Activated CD4-positive, alpha-beta T cell treated with anti-CD3 and anti-CD28 coated beads for 36 hours (primary cell): ENCODE measurements around the gene KCNJ14. TPM values are rescaled to one million over a fixed set of nuclear protein-coding genes. Genes with fewer than 3 reads are reported as not detected.
A peak's percentile ranks its signal among the peaks of the same experiment; 100 is the strongest.

Experiments used
- ATAC-seq: fragments of 200-7000 bp; cut with Tn5 transposase; one replicate; pipeline ENCODE4 v1.10.0; 2021; ENCODE audit warnings: mild to moderate bottlenecking, moderate library complexity
- CTCF ChIA-PET: fragments of 350-600 bp; sonication (Branson Sonifier 250); formaldehyde crosslinking; loops from one replicate; lab custom pipeline; 2021; ENCODE audit warnings: antibody characterized with exemption; lab: Charles Lee
- POLR2A ChIA-PET: fragments of 350-600 bp; sonication (Branson Sonifier 250); formaldehyde crosslinking; loops from one replicate; lab custom pipeline; 2021; ENCODE audit warnings: antibody characterized with exemption, inconsistent platforms; lab: Charles Lee
- DNase-seq: peaks from one replicate; pipeline ENCODE4 v3.0.0-alpha.2; 2020
- H3K27ac Mint-ChIP-seq: one replicate; pipeline ENCODE4 v1.8.0; 2021; ENCODE audit warnings: mixed read lengths
- H3K27me3 Mint-ChIP-seq: one replicate; pipeline ENCODE4 v1.8.0; 2021; ENCODE audit warnings: mixed read lengths
- H3K36me3 Mint-ChIP-seq: one replicate; pipeline ENCODE4 v1.8.0; 2021; ENCODE audit warnings: low read depth, mixed read lengths
- H3K4me1 Mint-ChIP-seq: one replicate; pipeline ENCODE4 v1.8.0; 2021; ENCODE audit warnings: mixed read lengths
- H3K4me3 Mint-ChIP-seq: one replicate; pipeline ENCODE4 v1.8.0; 2021; ENCODE audit warnings: mild to moderate bottlenecking, moderate library complexity, mixed read lengths
- H3K9me3 Mint-ChIP-seq: one replicate; pipeline ENCODE4 v1.8.0; 2021; ENCODE audit warnings: low read depth, mixed read lengths
- intact Hi-C, 2 experiments: fragments of 100-400 bp; cut with DNase I in 1 of 2; cut with micrococcal nuclease in 1 of 2; formaldehyde crosslinking; loops; one replicate each; pipeline versions ENCODE4 v1.14.2 to v1.15.1; 2022 to 2024; cut with DNase I, micrococcal nuclease
- total RNA-seq, 2 experiments: library from RNA; stranded (reverse); gene quantifications; one replicate each; pipeline ENCODE4 v1.2.3, GENCODE V29; 2021

Gene KCNJ14
- total RNA-seq, 2 experiments from 2014 or later = 0.86 to 1.1 TPM

DNA sequence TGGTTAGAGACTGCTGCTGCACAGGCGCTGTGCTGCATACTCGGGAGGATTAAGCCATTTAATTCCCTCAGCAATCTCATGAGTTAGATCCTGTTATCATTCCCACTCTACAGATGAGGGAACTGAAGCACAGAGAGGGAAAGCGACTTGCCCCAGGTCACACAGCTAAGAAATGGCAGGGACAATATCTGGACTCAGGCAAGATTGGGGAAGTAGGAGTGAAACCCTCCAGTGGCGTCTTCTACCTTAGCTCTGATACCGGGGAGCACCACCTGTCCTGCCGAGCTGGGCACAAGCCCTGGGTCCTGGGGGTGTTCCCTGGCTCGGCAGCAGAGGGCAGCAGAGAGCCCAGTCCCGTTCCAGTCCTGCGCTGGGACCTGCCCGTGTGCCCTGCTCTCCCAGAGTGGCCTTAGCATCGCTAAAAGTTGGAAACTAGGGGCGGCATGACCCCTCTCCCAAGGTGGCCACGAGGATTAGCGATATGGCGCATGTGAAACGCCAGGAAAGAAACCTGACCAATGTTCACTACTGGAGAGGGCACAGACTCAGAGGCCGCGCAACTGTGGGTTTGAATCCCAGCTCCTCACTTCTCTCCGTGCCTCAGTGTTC, 34.3 kb downstream of the KCNJ14 start:
- intact Hi-C loops = loop anchor here (1.0 to 10.0 kb wide), 5 partner anchors 95 to 1217 kb away; partner anchors contain the start of genes FTL (in 1 of the 2), GRIN2D (in 1 of the 2), INAFM1 (in 1 of the 2) and KDELR1 (in 1 of the 2)
- Mint-ChIP-seq H3K36me3 (no peaks in the 10 kb centered on the region), H3K27me3 (peaks cover 23% of the 10 kb centered on the region), H3K27ac (no peak overlapping the region), H3K9me3 (no peaks in the 10 kb centered on the region), H3K4me3 (no peak overlapping the region), H3K4me1 (peaks cover 27% of the 10 kb centered on the region)
- ChIA-PET CTCF (interaction anchor here (0.5 to 2.6 kb wide), 31 partner anchors 8 to 1184 kb away, joined by 3 to 40 read pairs (median 4); partner anchors contain the start of genes GRWD1, KDELR1, LMTK3 and SYNGR4), POLR2A (interaction anchor here (0.6 to 1.3 kb wide), 3 partner anchors 16 to 159 kb away, joined by 3 to 4 read pairs (median 3); no protein-coding TSS in a partner anchor)
- ATAC-seq (peak; percentile 31), DNase-seq (peak; percentile 90)

GRCh38 chr19:48490981-48491792, 35.8 kb downstream of the KCNJ14 start:
- CTCF ChIA-PET = interaction anchor here (0.6 to 2.6 kb wide), 6 partner anchors 10 to 176 kb away, joined by 3 to 40 read pairs (median 10); partner anchors contain the start of gene KDELR1
- intact Hi-C loops = loop anchor here (1.0 to 10.0 kb wide), 6 partner anchors 93 to 1219 kb away; partner anchors contain the start of genes FTL (in 1 of the 2), GRIN2D (in 1 of the 2), INAFM1 (in 1 of the 2) and KDELR1 (in 1 of the 2)
- H3K4me3 Mint-ChIP-seq = peak overlapping the region; percentile 29
- DNase-seq = peak; percentile 77
- H3K27me3 Mint-ChIP-seq = peaks cover 31% of the 10 kb centered on the region
- H3K4me1 Mint-ChIP-seq = peaks cover 27% of the 10 kb centered on the region
- no peak overlapping the region for H3K27ac Mint-ChIP-seq
- ATAC-seq = no peak
- no peaks in the 10 kb centered on the region for H3K9me3 Mint-ChIP-seq
- POLR2A ChIA-PET = no interaction called here
- H3K36me3 Mint-ChIP-seq = no peaks in the 10 kb centered on the region

DNA sequence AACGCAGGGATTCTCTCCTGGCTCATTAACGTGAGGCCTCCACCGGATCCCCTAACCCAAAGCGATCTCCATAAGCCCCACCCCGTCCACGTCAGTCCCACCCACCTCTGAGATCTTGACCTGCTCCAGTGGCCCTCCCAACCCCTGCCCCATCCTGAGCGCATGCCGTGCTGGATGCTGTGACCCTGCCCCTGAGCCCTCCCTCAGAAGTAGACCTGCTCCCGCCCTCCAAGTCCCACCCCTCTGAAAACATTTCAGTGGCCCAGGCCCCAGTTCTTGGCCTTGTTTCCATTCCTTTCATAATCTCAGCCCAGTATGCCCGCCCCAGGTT, 36.4 kb downstream of the KCNJ14 start:
- Mint-ChIP-seq H3K36me3 (no peaks in the 10 kb centered on the region), H3K4me3 (peak overlapping the region; percentile 29), H3K27me3 (peaks cover 31% of the 10 kb centered on the region), H3K9me3 (no peaks in the 10 kb centered on the region), H3K27ac (no peak overlapping the region), H3K4me1 (peaks cover 27% of the 10 kb centered on the region)
- no peak for ATAC-seq
- ChIA-PET CTCF (interaction anchor here (0.6 kb wide), 1 partner anchor 17 kb away, joined by 5 read pairs; no protein-coding TSS in a partner anchor), POLR2A (no interaction called here)
- intact Hi-C loops = loop anchor here (1.0 to 10.0 kb wide), 7 partner anchors 23 to 1219 kb away; partner anchors contain the start of genes CYTH2 (in 1 of the 2), FTL (in 1 of the 2), GRIN2D (in 1 of the 2) and INAFM1 (in 1 of the 2)
- DNase-seq = no peak

GRCh38 chr19:48492925-48493717, 37.7 kb downstream of the KCNJ14 start:
- H3K27ac Mint-ChIP-seq = peak overlapping the region; percentile 42

DNA sequence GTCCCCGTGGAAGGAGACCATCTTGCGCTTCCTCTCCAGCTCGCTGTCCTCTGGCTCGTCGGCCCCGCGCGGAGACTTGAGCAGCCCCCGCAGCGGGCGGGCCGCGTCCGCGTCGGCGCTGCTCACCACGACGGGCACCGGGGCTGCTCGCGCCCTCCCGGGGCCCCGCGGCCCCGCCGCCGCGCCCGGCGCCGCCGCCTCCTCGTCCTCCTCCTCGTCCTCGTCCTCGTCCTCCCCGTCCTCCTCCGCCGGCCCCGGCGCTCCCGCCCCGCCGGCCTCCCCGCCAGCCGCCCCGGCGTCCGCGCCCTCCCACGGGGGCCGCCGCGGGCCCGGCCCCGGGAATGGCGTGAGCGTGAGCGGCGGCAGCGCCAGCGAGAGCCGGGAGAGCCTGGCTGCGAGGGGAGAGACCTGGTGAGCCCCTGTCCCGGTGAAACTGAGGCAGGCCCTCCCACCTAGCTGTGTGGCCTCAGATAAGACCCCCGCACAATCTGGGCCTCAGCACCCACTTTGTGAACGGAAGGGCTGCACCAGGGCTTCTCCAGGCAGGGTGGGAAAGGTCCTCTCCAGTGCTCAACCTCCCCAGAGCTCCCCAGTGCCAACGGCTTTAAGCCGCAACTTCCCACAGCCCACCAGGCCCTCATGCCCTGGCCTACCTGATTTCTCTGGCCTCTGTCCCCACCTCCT, 38.5 kb downstream of the KCNJ14 start:
- Mint-ChIP-seq H3K4me1 (peaks cover 30% of the 10 kb centered on the region), H3K27ac (no peak overlapping the region), H3K4me3 (peak overlapping the region; percentile 69), H3K36me3 (no peaks in the 10 kb centered on the region), H3K9me3 (no peaks in the 10 kb centered on the region), H3K27me3 (peaks cover 40% of the 10 kb centered on the region)
- ChIA-PET CTCF (interaction anchor here (0.6 to 2.4 kb wide), 7 partner anchors 12 to 616 kb away, joined by 3 to 11 read pairs (median 3); partner anchors contain the start of genes KDELR1 and RUVBL2), POLR2A (interaction anchor here (0.5 to 1.5 kb wide), 6 partner anchors 12 to 780 kb away, joined by 3 to 10 read pairs (median 4); partner anchors contain the start of genes RPL18 and SPHK2)
- ATAC-seq (peak; percentile 1), DNase-seq (no peak)
- intact Hi-C loops = loop anchor here (1.0 to 10.0 kb wide), 17 partner anchors 7 to 1222 kb away; partner anchors contain the start of genes CYTH2 (in 2 of the 2), DBP (in 1 of the 2), FTL (in 1 of the 2) and GRIN2D (in 1 of the 2)

More at GRCh38 chr19:48492925-48493717, 37.7 kb downstream of the KCNJ14 start:
- H3K9me3 Mint-ChIP-seq = no peaks in the 10 kb centered on the region
- H3K4me3 Mint-ChIP-seq = peak overlapping the region; percentile 68
- H3K36me3 Mint-ChIP-seq = no peaks in the 10 kb centered on the region
- ChIA-PET CTCF (interaction anchor here (0.6 to 2.4 kb wide), 10 partner anchors 13 to 615 kb away, joined by 3 to 11 read pairs (median 3); partner anchors contain the start of genes KDELR1 and RUVBL2), POLR2A (interaction anchor here (0.5 to 1.5 kb wide), 8 partner anchors 12 to 781 kb away, joined by 3 to 10 read pairs (median 4); partner anchors contain the start of genes RPL18, SPHK2, SYNGR4 and TMEM143)
- ATAC-seq (peak; percentile 81), DNase-seq (peak; percentile 98)
- H3K4me1 Mint-ChIP-seq = peaks cover 30% of the 10 kb centered on the region
- intact Hi-C loops = loop anchor here (1.0 to 10.0 kb wide), 17 partner anchors 8 to 1221 kb away; partner anchors contain the start of genes CYTH2 (in 2 of the 2), DBP (in 1 of the 2), FTL (in 1 of the 2) and GRIN2D (in 1 of the 2)
- peaks cover 39% of the 10 kb centered on the region for H3K27me3 Mint-ChIP-seq

- Mint-ChIP-seq H3K9me3 (no peaks in the 10 kb centered on the region), H3K4me1 (peaks cover 29% of the 10 kb centered on the region), H3K4me3 (peak overlapping the region; percentile 5), H3K27ac (no peak overlapping the region), H3K36me3 (peaks cover 1% of the 10 kb centered on the region), H3K27me3 (peaks cover 45% of the 10 kb centered on the region)
- intact Hi-C loops = loop anchor here in 1 of 2 experiments (10.0 kb wide), 2 partner anchors 101 to 469 kb away; partner anchors contain the start of genes FTL, GRIN2D and KDELR1
- ATAC-seq (no peak), DNase-seq (no peak)
- CTCF ChIA-PET = interaction anchor here (0.7 to 0.9 kb wide), 3 partner anchors 10 to 28 kb away, joined by 3 read pairs; no protein-coding TSS in a partner anchor
- POLR2A ChIA-PET = no interaction called here
These were observed 40.0 kb downstream of the KCNJ14 start for GRCh38 chr19:48495396-48495795.

- CTCF ChIA-PET = no interaction called here
- ATAC-seq = no peak
These were observed 41.8 kb downstream of the KCNJ14 start for GRCh38 chr19:48496959-48497727.

GRCh38 chr19:48497728-48498594, 42.6 kb downstream of the KCNJ14 start:
- ChIA-PET CTCF (no interaction called here), POLR2A (no interaction called here)
- peaks cover 30% of the 10 kb centered on the region for H3K27me3 Mint-ChIP-seq
- no peak overlapping the region for H3K4me3 Mint-ChIP-seq
- DNase-seq (no peak), ATAC-seq (no peak)
- no peak overlapping the region for H3K27ac Mint-ChIP-seq
- no peaks in the 10 kb centered on the region for H3K9me3 Mint-ChIP-seq
- intact Hi-C loops = loop anchor here in 1 of 2 experiments (10.0 kb wide), 2 partner anchors 103 to 467 kb away; partner anchors contain the start of genes FTL, GRIN2D and KDELR1
- peaks cover 22% of the 10 kb centered on the region for H3K4me1 Mint-ChIP-seq
- peaks cover 3% of the 10 kb centered on the region for H3K36me3 Mint-ChIP-seq

More at GRCh38 chr19:48496959-48497727, 41.8 kb downstream of the KCNJ14 start:
- no peak for DNase-seq
- Mint-ChIP-seq H3K27me3 (peaks cover 35% of the 10 kb centered on the region), H3K36me3 (peaks cover 3% of the 10 kb centered on the region), H3K27ac (no peak overlapping the region), H3K4me3 (no peak overlapping the region), H3K9me3 (no peaks in the 10 kb centered on the region), H3K4me1 (peaks cover 28% of the 10 kb centered on the region)
- POLR2A ChIA-PET = no interaction called here
- intact Hi-C loops = loop anchor here in 1 of 2 experiments (10.0 kb wide), 2 partner anchors 102 to 468 kb away; partner anchors contain the start of genes FTL, GRIN2D and KDELR1
